WI38 (cell line): Measurements from ENCODE around the gene NCS1.

Experiments
- H3K4me3 ChIP-seq: 2 replicates; pipeline ENCODE4 v1.5.1; 2011; ENCODE audit warnings: low read depth, mild to moderate bottlenecking, control low read depth, low read length
- TF ChIP-seq, protein P1 (sequence below): IDR thresholded peaks from 2 replicates; pipeline ENCODE4 v1.5.1; 2012; ENCODE audit warnings: low read depth, mild to moderate bottlenecking, control low read depth, low read length

Gene NCS1

DNA sequence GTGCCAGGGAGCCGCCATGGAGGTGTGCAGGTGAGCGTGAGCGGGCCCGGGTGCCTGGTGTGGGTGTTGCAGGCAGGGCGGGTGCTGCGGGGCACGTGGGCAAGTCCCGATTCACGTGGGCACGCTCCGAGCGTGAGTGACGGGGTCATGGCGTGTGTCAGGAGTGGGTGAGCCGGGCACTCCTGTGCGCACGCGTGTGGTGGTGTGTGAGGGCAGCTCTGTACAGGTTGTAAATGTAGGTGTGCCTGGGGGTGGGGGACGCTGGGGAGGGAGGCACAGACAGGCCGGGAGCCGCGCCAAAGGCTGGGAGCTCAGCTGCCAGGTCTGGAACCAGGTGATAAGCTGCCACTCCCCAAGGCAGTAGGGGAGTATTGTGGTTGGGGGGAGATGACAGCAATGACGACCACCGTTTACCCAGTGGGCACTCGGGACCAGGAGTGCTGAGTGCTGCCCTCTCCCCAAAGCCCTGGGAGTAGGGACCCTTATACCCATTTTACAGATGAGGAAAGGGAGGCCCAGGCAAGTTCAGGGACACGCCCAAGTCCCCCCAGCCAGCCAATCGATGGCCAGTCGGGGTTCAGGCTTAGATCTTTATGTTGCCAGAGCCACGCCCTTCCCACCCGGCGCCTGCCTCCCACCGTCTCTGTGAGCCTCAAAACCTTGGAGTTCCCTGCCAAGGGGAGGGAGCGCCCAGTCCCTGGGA lies 9.6 kb downstream of the NCS1 start:
- no peak overlapping the region for H3K4me3 ChIP-seq
- TF ChIP-seq, protein P1, sequence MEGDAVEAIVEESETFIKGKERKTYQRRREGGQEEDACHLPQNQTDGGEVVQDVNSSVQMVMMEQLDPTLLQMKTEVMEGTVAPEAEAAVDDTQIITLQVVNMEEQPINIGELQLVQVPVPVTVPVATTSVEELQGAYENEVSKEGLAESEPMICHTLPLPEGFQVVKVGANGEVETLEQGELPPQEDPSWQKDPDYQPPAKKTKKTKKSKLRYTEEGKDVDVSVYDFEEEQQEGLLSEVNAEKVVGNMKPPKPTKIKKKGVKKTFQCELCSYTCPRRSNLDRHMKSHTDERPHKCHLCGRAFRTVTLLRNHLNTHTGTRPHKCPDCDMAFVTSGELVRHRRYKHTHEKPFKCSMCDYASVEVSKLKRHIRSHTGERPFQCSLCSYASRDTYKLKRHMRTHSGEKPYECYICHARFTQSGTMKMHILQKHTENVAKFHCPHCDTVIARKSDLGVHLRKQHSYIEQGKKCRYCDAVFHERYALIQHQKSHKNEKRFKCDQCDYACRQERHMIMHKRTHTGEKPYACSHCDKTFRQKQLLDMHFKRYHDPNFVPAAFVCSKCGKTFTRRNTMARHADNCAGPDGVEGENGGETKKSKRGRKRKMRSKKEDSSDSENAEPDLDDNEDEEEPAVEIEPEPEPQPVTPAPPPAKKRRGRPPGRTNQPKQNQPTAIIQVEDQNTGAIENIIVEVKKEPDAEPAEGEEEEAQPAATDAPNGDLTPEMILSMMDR = no peak

- TF ChIP-seq, protein P1 = no peak
These were observed 10.2 kb downstream of the NCS1 start for GRCh38 chr9:130182381-130182909.

DNA sequence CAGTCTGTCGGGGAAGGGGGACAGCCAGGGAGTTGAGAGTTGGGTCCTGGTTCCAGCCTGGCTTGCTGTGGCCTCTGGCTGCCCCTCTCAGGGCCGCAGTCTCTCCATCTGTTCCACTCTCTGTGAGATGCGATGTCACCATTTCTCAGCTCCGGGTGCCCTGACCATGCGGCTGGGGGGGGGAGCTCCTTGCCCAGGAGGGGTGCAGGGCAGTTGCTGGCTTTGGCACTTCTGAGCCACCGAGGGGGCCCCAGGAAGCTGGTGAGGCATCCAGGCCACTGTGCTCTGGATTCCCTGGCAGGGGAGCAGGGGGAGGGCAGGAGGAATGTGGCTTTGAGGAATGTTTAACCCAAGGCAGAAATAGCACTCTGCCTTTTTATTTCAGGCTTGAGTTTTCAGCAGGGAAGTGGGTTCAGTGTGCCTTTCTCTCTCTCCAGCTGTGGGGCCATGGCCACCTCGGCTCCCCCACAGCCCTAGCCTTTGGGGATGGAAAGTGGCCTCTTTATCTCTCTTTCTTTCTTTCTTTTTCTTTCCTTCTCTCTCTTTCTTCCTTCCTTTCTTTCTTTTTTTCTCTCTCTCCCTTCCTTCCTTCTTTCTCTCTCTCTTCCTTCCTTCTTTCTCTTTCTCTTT lies 11.0 kb downstream of the NCS1 start:
- H3K4me3 ChIP-seq = no peak overlapping the region

More at GRCh38 chr9:130182381-130182909, 10.2 kb downstream of the NCS1 start:
- H3K4me3 ChIP-seq = no peak overlapping the region

GRCh38 chr9:130185017-130185416 lies 12.8 kb downstream of the NCS1 start:
- TF ChIP-seq, protein P1 = no peak
- peak overlapping the region; percentile 38 for H3K4me3 ChIP-seq

More for the DNA sequence above, 11.0 kb downstream of the NCS1 start:
- TF ChIP-seq, protein P1 = no peak

DNA sequence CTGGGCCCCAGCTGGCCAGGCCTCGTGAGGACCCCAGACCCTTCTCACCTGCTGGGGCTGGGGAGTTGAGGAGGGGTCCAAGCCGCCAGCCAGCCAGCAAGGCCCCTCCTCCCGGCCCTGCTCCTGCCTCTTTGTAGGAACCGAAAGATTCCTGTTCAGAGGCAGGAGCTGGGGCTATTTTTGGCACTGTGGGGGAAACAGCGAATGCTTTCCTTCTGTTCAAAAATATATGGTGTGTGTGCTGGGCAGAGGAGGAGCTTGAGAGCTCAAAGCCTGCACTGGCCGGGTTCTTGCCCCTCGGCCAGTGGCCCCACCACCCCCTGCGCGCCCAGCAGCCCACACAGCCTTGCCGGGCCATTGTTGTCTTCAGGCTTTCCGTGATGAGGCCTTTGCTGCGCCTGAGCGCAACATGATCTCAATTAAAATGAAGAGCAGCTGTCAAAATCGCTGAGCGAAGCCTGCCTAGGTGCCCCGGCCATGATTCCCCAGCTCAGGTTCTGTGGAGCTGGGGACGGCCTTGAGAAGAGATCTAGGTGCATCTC lies 13.4 kb downstream of the NCS1 start:
- TF ChIP-seq, protein P1 = no peak
- H3K4me3 ChIP-seq = peak overlapping the region; percentile 38

- H3K4me3 ChIP-seq = peak overlapping the region; percentile 38; the same call in 1 of the 2 replicates
- TF ChIP-seq, protein P1 = no peak
These were observed 13.8 kb downstream of the NCS1 start for GRCh38 chr9:130186051-130186450.
